HepG2 (cell line): ENCODE measurements around the gene CTAG1A. TPM values are rescaled to one million over a fixed set of nuclear protein-coding genes. Genes with fewer than 3 reads are reported as not detected.
A peak's percentile ranks its signal among the peaks of the same experiment; 100 is the strongest.

Experiments used
- CEBPZ ChIP-seq: IDR thresholded peaks from 2 replicates; pipeline ENCODE4 v1.6.1; 2012; ENCODE audit warnings: low read length, improper control_type of control experiment
- HNF1A ChIP-seq, 2 experiments: sonication (generic) in 1 of 2; formaldehyde crosslinking in 1 of 2; IDR thresholded peaks; 2 replicates each; pipeline versions ENCODE4 v1.4.0 to v1.6.1; 2016 to 2020; ENCODE audit warnings: borderline replicate concordance in 1 of 2, low read depth in 1 of 2, mild to moderate bottlenecking in 1 of 2, missing genetic modification reagents in 1 of 2
- HOXA9 ChIP-seq: sonication (generic); formaldehyde crosslinking; IDR thresholded peaks from 2 replicates; pipeline ENCODE4 v1.8.1; 2022; ENCODE audit warnings: missing genetic modification reagents, mild to moderate bottlenecking, moderate library complexity, borderline replicate concordance
- SALL1 ChIP-seq: sonication (generic); formaldehyde crosslinking; IDR thresholded peaks from 2 replicates; pipeline ENCODE4 v1.8.0; 2022; ENCODE audit warnings: mild to moderate bottlenecking, missing genetic modification reagents
- TFE3 ChIP-seq: IDR thresholded peaks from 2 replicates; pipeline ENCODE4 v1.6.1; 2016
- ZNF318 ChIP-seq: sonication (generic); formaldehyde crosslinking; IDR thresholded peaks from 2 replicates; pipeline ENCODE4 v1.4.0; 2020; ENCODE audit warnings: mild to moderate bottlenecking, missing genetic modification reagents
- ZNF878 ChIP-seq: sonication (generic); formaldehyde crosslinking; IDR thresholded peaks from 2 replicates; pipeline ENCODE4 v1.8.1; 2023; ENCODE audit warnings: mild to moderate bottlenecking, missing genetic modification reagents, moderate library complexity
- polyA plus RNA-seq, 8 experiments: library from polyadenylated mRNA; depleted of rRNA in 3 of 8; stranded (reverse) in 7 of 8; unstranded in 1 of 8; fragments of >200 nt; fragmentation: Illumina TruSeq in 4 of 8; extraction: Trizol in 4 of 8; gene quantifications; 2 replicates each; pipeline versions ENCODE4 v1.2.1 to v1.2.3, GENCODE V29; 2011 to 2016; ENCODE audit warnings: low read depth in 4 of 8, missing spikeins in 1 of 8, mixed read lengths in 1 of 8; ENCODE audit not compliant: insufficient read depth in 1 of 8
- total RNA-seq, 5 experiments: library from RNA; depleted of rRNA; stranded (reverse); fragments of >200 nt; fragmentation: Illumina TruSeq; extraction: Trizol; gene quantifications; 2 replicates each; pipeline ENCODE4 v1.2.3, GENCODE V29; 2016; ENCODE audit warnings: low read depth in 1 of 5

The CTAG1A gene
- total and polyA plus RNA-seq, 2 of the 13 experiments (the other 11 are each of a cell fraction or from before 2014, with no cell fraction given): not detected

GRCh38 chrX:154542723-154543424 is 42.1 kb upstream of the CTAG1A start (continued):
- TF ChIP-seq CEBPZ (no peak), HNF1A (IDR thresholded peaks at IDR 0.05; ENCODE audit: low read depth) (no peak), HNF1A (CRISPR knock-in tag; IDR thresholded peaks at IDR 0.05; ENCODE audit: borderline replicate concordance) (no peak; the same call in 1 of the 2 replicates), TFE3 (CRISPR knock-in tag) (0 out of 2 replicates have a peak, but pooled peaks have one; percentile 42), ZNF878 (no peak), ZNF318 (CRISPR knock-in tag) (no peak), HOXA9 (CRISPR knock-in tag) (no peak), SALL1 (CRISPR knock-in tag) (peak; percentile 39; the same call in 1 of the 2 replicates)
